ENCODE data around the gene RGL3.
A peak's percentile ranks its signal among the peaks of the same experiment; 100 is the strongest.
"Not testable (repeated sequence)": the region's sequence is repeated elsewhere in the genome, so short reads cannot be mapped to it uniquely, and the experiment has no call there.

The RGL3 gene

GRCh38 chr19:11420429-11421370, 1.6 kb upstream of the RGL3 start:
- DNase-seq = no peak

GRCh38 chr19:11418094-11418548, 993 bp downstream of the RGL3 start:
- DNase-seq = no peak

- no peak for DNase-seq
Measured at GRCh38 chr19:11416346-11417052, 2.6 kb downstream of the RGL3 start.

- no peak for DNase-seq
Measured at GRCh38 chr19:11414544-11414943, 4.6 kb downstream of the RGL3 start.

GRCh38 chr19:11410682-11411081, 8.4 kb downstream of the RGL3 start:
- no peak for DNase-seq

GRCh38 chr19:11408591-11408990, 10.5 kb downstream of the RGL3 start:
- DNase-seq = no peak

GRCh38 chr19:11406703-11407236, 12.3 kb downstream of the RGL3 start:
- DNase-seq = not testable (repeated sequence)

- no peak for DNase-seq
Measured at GRCh38 chr19:11405846-11406643, 13.1 kb downstream of the RGL3 start.

- DNase-seq = no peak
Measured at GRCh38 chr19:11404588-11405222, 14.4 kb downstream of the RGL3 start.

- no peak for DNase-seq
Measured at GRCh38 chr19:11401808-11402543, 17.1 kb downstream of the RGL3 start.

- DNase-seq = no peak
Measured at GRCh38 chr19:11400798-11401197, 18.3 kb downstream of the RGL3 start.

GRCh38 chr19:11399667-11400066, 19.4 kb downstream of the RGL3 start:
- no peak for DNase-seq

- DNase-seq = no peak
Measured at GRCh38 chr19:11397089-11397610, 22.0 kb downstream of the RGL3 start.

- no peak for DNase-seq
Measured at GRCh38 chr19:11390933-11391680, 28.0 kb downstream of the RGL3 start.

GRCh38 chr19:11390359-11390758, 28.8 kb downstream of the RGL3 start:
- no peak for DNase-seq

GRCh38 chr19:11387162-11388034, 31.7 kb downstream of the RGL3 start:
- DNase-seq = no peak

- DNase-seq = no peak
Measured at GRCh38 chr19:11384778-11385129, 34.4 kb downstream of the RGL3 start.

GRCh38 chr19:11383706-11384048, 35.4 kb downstream of the RGL3 start:
- no peak for DNase-seq

GRCh38 chr19:11382898-11383705, 36.0 kb downstream of the RGL3 start:
- peak; percentile 17 for DNase-seq
